ENCODE measurements around the gene POLR2J2. TPM values are rescaled to one million over a fixed set of nuclear protein-coding genes. Genes with fewer than 3 reads are reported as not detected.
"Not testable (repeated sequence)": the region's sequence is repeated elsewhere in the genome, so short reads cannot be mapped to it uniquely, and the experiment has no call there.

The POLR2J2 gene
- total RNA-seq, 1 experiment from 2014 or later, result 1.4 TPM

DNA sequence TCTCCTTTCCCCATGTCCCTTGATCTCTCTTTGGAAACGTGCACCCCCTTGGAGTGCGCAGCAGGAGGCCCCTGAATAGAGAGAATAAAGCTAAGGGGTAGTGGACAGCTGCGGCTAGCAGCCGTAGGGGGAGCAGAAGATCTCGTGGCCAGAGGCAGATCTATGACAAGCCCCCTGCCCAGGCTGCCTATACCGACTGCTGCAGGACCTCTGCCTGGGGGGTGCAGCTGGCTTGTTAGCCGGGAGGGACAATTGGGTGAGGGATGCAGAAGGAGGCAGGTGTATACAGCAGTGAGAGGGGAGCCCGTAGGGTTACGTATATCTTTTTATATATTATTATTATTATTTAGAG lies 469 bp upstream of the POLR2J2 start:
- not testable (repeated sequence) for DNase-seq (ENCODE audit: low read depth)

- DNase-seq (ENCODE audit: low read depth), result not testable (repeated sequence)
Measured at GRCh38 chr7:102667523-102667922, 3.9 kb downstream of the POLR2J2 start.

- DNase-seq (ENCODE audit: low read depth), result not testable (repeated sequence)
Measured at GRCh38 chr7:102666850-102667249, 4.6 kb downstream of the POLR2J2 start.

GRCh38 chr7:102664765-102665164 lies 6.7 kb downstream of the POLR2J2 start:
- not testable (repeated sequence) for DNase-seq (ENCODE audit: low read depth)

GRCh38 chr7:102649924-102650323 lies 21.5 kb downstream of the POLR2J2 start, which contains the start of gene SPDYE2B:
Gene SPDYE2B, plus strand, starts transcription at chr7:102650319. Its CDS starts 2,030 bp downstream, at chr7:102652349.
- DNase-seq (ENCODE audit: low read depth), result not testable (repeated sequence)

- not testable (repeated sequence) for DNase-seq (ENCODE audit: low read depth)
Measured at GRCh38 chr7:102647813-102648212, 23.6 kb downstream of the POLR2J2 start.

- not testable (repeated sequence) for DNase-seq (ENCODE audit: low read depth)
Measured at GRCh38 chr7:102643404-102643803, 28.1 kb downstream of the POLR2J2 start.

GRCh38 chr7:102642691-102643090 lies 28.8 kb downstream of the POLR2J2 start, which contains the start of gene UPK3BL1:
Gene UPK3BL1, minus strand, starts transcription at chr7:102642791. Its CDS starts 50 bp downstream, at chr7:102642741.
- DNase-seq (ENCODE audit: low read depth), result not testable (repeated sequence)

GRCh38 chr7:102638848-102639247 lies 32.6 kb downstream of the POLR2J2 start:
- DNase-seq (ENCODE audit: low read depth), result peak; percentile 6

DNA sequence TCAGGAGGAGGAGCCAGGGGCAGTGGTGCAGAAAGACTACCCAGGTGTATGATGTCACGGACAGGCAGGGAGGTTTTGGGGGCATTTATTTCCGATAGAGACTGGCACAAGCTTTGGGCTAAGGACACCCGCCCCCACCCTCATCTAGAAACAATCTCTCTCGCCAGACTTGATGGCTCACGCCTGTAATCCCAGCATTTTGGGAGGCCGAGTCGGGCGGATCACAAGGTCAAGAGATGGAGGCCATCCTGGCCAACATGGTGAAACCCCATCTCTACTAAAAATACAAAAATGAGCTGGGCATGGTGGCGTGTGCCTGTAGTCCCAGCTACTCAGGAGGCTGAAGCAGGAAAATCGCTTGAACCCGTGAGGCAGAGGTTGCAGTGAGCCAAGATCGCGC lies 34.5 kb downstream of the POLR2J2 start:
- DNase-seq (ENCODE audit: low read depth), result not testable (repeated sequence)

DNA sequence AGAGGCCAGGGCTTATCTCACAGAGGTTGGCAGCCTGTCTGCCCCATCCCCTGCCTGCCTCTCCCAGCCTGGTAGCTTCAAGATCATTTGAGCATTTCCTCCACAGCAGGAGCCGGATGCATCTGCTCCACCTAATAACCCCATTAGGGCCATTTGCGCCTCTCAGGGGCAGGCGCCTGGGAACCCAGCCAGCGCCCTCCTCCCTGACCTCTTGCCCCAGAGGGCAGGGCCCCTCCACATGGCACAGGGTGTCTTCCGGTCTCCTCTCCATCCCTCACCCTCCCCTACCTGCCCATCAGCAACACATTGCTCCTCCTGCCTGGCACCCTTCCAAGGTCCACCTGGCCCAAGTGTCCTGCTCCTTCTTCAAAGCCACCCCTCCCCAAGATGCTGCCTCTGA lies 36.1 kb downstream of the POLR2J2 start:
- DNase-seq (ENCODE audit: low read depth), result not testable (repeated sequence)

- not testable (repeated sequence) for DNase-seq (ENCODE audit: low read depth)
Measured at GRCh38 chr7:102634299-102634698, 37.2 kb downstream of the POLR2J2 start.

DNA sequence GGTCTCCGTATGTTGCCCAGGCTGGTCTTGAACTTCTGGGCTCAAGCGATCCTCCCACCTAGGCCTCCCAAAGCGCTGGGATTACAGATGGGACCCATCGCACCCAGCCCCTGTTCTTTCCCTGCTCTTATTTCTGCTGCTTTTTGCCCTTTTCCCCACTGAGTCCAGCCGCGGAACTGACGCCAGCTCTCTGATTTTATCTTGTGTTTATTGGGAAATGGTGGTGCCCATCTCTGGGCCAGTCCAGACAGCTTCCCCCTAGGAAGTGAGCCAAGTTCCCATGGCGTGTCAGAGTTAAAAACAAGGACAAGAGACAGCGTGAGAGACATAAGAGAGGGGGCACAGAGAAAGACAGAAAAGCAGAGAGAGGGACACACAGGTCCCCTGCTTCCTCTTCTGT lies 40.8 kb downstream of the POLR2J2 start:
- DNase-seq (ENCODE audit: low read depth), result not testable (repeated sequence)

- DNase-seq (ENCODE audit: low read depth), result not testable (repeated sequence)
Measured at GRCh38 chr7:102627271-102627904, 44.1 kb downstream of the POLR2J2 start.

DNA sequence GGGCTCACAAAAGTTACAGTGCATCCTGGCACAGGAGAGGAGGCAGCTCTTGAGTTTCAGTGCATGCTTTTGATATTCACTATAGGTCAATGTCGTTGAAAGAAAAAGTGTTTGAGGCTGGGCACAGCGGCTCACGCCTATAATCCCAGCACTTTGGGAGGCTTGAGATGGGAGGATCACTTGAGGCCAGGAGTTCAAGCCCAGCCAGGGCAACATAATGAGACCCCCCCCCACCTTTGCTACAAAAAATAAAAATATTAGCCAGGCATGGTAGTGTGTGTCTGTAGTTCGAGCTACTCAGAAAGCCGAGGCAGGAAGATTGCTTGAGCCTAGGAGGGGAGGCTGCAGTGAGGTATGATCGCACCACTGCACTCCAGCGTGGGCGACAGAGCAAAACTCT lies 53.3 kb downstream of the POLR2J2 start:
- peak; percentile 2 for DNase-seq (ENCODE audit: low read depth)

DNA sequence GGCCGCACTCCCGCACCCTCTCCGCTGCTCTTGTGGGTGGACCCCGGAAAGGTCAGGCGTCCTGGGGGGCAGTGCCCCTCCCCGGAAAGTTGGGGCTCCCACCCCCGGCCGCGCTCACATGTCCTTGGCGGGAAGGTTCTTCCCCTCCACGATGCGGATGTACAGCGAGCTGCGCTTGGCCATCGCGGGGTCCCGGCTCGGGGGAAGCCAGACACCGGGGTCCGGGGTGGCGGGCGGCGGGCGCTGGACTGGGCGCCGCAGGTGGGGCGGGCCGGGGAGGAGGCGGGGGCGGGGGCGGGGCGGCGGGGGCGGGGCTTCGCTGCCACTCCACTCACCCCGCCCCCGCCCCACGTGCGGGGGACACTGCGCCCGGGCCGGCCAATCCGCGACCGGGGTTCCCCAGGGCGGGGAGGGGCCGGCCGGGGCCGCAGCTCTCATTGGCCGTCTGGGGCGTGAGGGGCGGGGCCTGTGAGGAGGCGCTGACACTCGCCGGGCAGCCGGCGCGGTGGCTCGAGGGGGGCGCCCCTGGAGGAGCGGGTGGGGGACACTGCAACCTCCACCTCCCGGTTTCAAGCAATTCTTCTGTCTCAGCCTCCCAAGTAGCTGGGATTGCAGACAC lies 54.8 kb downstream of the POLR2J2 start, which contains the start of gene RASA4:
RASA4 (minus strand) TSS at position 250 of the 619 bp plus-strand sequence; CDS start at position 183, 67 bp downstream.
- peak; percentile 44 for DNase-seq (ENCODE audit: low read depth)

Other genes with a start within 250 kb of the POLR2J2 start
- 42.8 and 59.5 TPM in 2 replicates for gene ORAI2, start 238.1 kb downstream of the POLR2J2 start, total RNA-seq (2014; rRNA removed; shearing (Covaris generic))
- 34.6 and 66.4 TPM in 2 replicates for gene ALKBH4, start 206.8 kb downstream of the POLR2J2 start, total RNA-seq (2014; rRNA removed; shearing (Covaris generic))
- gene LRWD1, start 206.7 kb downstream of the POLR2J2 start, total RNA-seq (2014; rRNA removed; shearing (Covaris generic)), result 112 and 165 TPM in 2 replicates
- gene POLR2J, start 192.7 kb downstream of the POLR2J2 start, total RNA-seq (2014; rRNA removed; shearing (Covaris generic)), result 41.0 and 60.1 TPM in 2 replicates
- gene RASA4B, start 153.9 kb downstream of the POLR2J2 start, total RNA-seq (2014; rRNA removed; shearing (Covaris generic)), result 0.95 TPM in 1 of 2 replicates, not detected in the other
- 1.4 TPM in 1 of 2 replicates, not detected in the other for gene UPK3BL2, start 128.0 kb downstream of the POLR2J2 start, total RNA-seq (2014; rRNA removed; shearing (Covaris generic))
- gene SPDYE2, start 120.4 kb downstream of the POLR2J2 start, total RNA-seq (2014; rRNA removed; shearing (Covaris generic)), result not detected in 2 replicates
- 6.5 and 13.9 TPM in 2 replicates for gene POLR2J3, start 99.1 kb downstream of the POLR2J2 start, total RNA-seq (2014; rRNA removed; shearing (Covaris generic))
- 1.8 and 7.7 TPM in 2 replicates for gene RASA4, start 54.9 kb downstream of the POLR2J2 start, total RNA-seq (2014; rRNA removed; shearing (Covaris generic))
- gene UPK3BL1, start 28.9 kb downstream of the POLR2J2 start, total RNA-seq (2014; rRNA removed; shearing (Covaris generic)), result 19.8 and 20.9 TPM in 2 replicates
- gene SPDYE2B, start 21.3 kb downstream of the POLR2J2 start, total RNA-seq (2014; rRNA removed; shearing (Covaris generic)), result not detected in 2 replicates
- 16.3 and 18.4 TPM in 2 replicates for gene FAM185A, start 77.3 kb upstream of the POLR2J2 start, total RNA-seq (2014; rRNA removed; shearing (Covaris generic))
- 88.4 and 107 TPM in 2 replicates for gene LRRC17, start 241.3 kb upstream of the POLR2J2 start, total RNA-seq (2014; rRNA removed; shearing (Covaris generic))